Esophagus muscularis mucosa (tissue), 4 donors: Measurements from ENCODE around the gene ANKS1B.

Source experiments
- EP300 ChIP-seq: sonication (generic); formaldehyde crosslinking; IDR thresholded peaks from one replicate; pipeline ENCODE4 v1.6.1; 2017; ENCODE audit warnings: antibody characterized with exemption
- POLR2A ChIP-seq: fragments of 450-650 bp; IDR thresholded peaks from one replicate; pipeline ENCODE4 v1.6.1; 2017; ENCODE audit warnings: antibody characterized with exemption, moderate library complexity, mild to moderate bottlenecking, low read depth
- TF ChIP-seq, protein P1 (sequence below), 3 experiments: fragments of 200-600 bp in 2 of 3; fragments of 450-650 bp in 1 of 3; sonication (generic) in 2 of 3; IDR thresholded peaks; one replicate each; pipeline ENCODE4 v1.5.1; 2017 to 2019; ENCODE audit warnings: antibody characterized with exemption in 3 of 3, mild to moderate bottlenecking in 2 of 3, moderate library complexity in 1 of 3

DNA sequence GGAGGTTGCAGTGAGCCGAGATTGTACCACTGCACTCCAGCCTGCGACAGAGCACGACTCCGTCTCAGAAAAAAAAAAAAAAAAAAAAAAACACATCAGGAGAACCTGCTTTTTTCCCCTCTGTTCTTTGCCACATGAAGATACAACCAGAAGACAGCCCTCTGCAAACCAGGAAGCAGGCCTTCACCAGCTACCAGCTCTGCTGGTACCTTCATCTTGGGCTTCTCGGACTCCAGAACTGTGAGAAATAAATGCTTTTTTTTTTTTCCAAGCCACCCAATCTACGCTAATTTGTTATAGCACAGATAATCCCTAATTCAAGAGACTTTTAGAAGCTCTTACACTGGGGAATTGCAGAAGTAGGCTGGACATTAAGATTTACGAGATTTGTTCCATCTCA is 216.0 kb downstream of the ANKS1B start:
- TF ChIP-seq, protein P1, sequence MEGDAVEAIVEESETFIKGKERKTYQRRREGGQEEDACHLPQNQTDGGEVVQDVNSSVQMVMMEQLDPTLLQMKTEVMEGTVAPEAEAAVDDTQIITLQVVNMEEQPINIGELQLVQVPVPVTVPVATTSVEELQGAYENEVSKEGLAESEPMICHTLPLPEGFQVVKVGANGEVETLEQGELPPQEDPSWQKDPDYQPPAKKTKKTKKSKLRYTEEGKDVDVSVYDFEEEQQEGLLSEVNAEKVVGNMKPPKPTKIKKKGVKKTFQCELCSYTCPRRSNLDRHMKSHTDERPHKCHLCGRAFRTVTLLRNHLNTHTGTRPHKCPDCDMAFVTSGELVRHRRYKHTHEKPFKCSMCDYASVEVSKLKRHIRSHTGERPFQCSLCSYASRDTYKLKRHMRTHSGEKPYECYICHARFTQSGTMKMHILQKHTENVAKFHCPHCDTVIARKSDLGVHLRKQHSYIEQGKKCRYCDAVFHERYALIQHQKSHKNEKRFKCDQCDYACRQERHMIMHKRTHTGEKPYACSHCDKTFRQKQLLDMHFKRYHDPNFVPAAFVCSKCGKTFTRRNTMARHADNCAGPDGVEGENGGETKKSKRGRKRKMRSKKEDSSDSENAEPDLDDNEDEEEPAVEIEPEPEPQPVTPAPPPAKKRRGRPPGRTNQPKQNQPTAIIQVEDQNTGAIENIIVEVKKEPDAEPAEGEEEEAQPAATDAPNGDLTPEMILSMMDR (IDR thresholded peaks at IDR 0.05) = no peak
- no peak for TF ChIP-seq EP300
- no peak for TF ChIP-seq POLR2A
